OCI-LY7 (cell line): ENCODE results near the gene NPHS1. TPM values are rescaled to one million over a fixed set of nuclear protein-coding genes. Genes with fewer than 3 reads are reported as not detected.

Source experiments
- BruUV-seq: library from RNA; stranded (reverse); fragments of 400-500 nt; replicated peaks from 2 replicates; lab custom pipeline; 2021; lab: Mats Ljungman, UMichigan
- CTCF ChIA-PET: fragments of 300-600 bp; sonication (Branson Sonifier 250); formaldehyde crosslinking; loops from one replicate; lab custom pipeline; 2022; ENCODE audit warnings: antibody characterized with exemption; ENCODE audit not compliant: unreplicated experiment; lab: Charles Lee
- POLR2A ChIA-PET: fragments of 300-600 bp; sonication (Branson Sonifier 250); formaldehyde crosslinking; loops from one replicate; lab custom pipeline; 2022; ENCODE audit warnings: antibody characterized with exemption; lab: Charles Lee
- DNase-seq: peaks from one replicate; pipeline ENCODE4 v3.0.0-alpha.2; 2015; ENCODE audit warnings: low spot score
- H2AFZ ChIP-seq: fragments of 200-600 bp; sonication (generic), shearing (Covaris generic); 2 replicates; pipeline ENCODE4 v1.6.1; 2014; ENCODE audit warnings: mild to moderate bottlenecking, antibody characterized with exemption, low read length, moderate library complexity
- H3K27ac ChIP-seq: fragments of 200-600 bp; sonication (generic); 2 replicates; pipeline ENCODE4 v1.5.1; 2014; ENCODE audit warnings: mixed run types, low read depth, mild to moderate bottlenecking, moderate library complexity, low read length, inconsistent platforms; ENCODE audit not compliant: poor library complexity, severe bottlenecking
- H3K36me3 ChIP-seq: fragments of 200-600 bp; sonication (generic); 2 replicates; pipeline ENCODE4 v1.6.1; 2014; ENCODE audit warnings: mild to moderate bottlenecking, antibody characterized with exemption, low read length, moderate library complexity, mixed read lengths; ENCODE audit not compliant: insufficient read depth
- H3K4me1 ChIP-seq: fragments of 200-600 bp; sonication (generic); 2 replicates; pipeline ENCODE4 v1.5.1; 2014; ENCODE audit warnings: mild to moderate bottlenecking, low read length; ENCODE audit not compliant: insufficient read depth, poor library complexity, severe bottlenecking
- H3K4me2 ChIP-seq: fragments of 200-600 bp; sonication (generic); 2 replicates; pipeline ENCODE4 v1.6.1; 2014; ENCODE audit warnings: mild to moderate bottlenecking, low read length
- H3K4me3 ChIP-seq: fragments of 200-600 bp; sonication (generic); 2 replicates; pipeline ENCODE4 v1.5.1; 2014; ENCODE audit warnings: mild to moderate bottlenecking, low read depth, low read length; ENCODE audit not compliant: poor library complexity, severe bottlenecking
- H3K79me2 ChIP-seq: fragments of 200-600 bp; sonication (generic); 2 replicates; pipeline ENCODE4 v1.6.1; 2016; ENCODE audit warnings: low read depth, mild to moderate bottlenecking, low read length, moderate library complexity, mixed read lengths; ENCODE audit not compliant: insufficient read depth
- H3K9me2 ChIP-seq: fragments of 200-600 bp; sonication (generic); 2 replicates; pipeline ENCODE4 v1.6.1; 2016; ENCODE audit warnings: mild to moderate bottlenecking, low read length, mixed read lengths; ENCODE audit not compliant: insufficient read depth
- H3K9me3 ChIP-seq: fragments of 200-600 bp; sonication (generic); 2 replicates; pipeline ENCODE4 v1.6.1; 2014; ENCODE audit warnings: mild to moderate bottlenecking, mixed run types, low read length, mixed read lengths
- H4K20me1 ChIP-seq: fragments of 200-600 bp; sonication (generic); 2 replicates; pipeline ENCODE4 v1.6.1; 2014; ENCODE audit warnings: mild to moderate bottlenecking, antibody characterized with exemption, low read length, moderate library complexity, mixed read lengths; ENCODE audit not compliant: insufficient read depth
- EZH2phosphoT487 ChIP-seq: fragments of 200-600 bp; sonication (generic); IDR thresholded peaks from 2 replicates; pipeline ENCODE4 v1.6.1; 2018; ENCODE audit warnings: low read depth, borderline replicate concordance, mild to moderate bottlenecking, mixed run types, antibody characterized with exemption, low read length, moderate library complexity, mixed read lengths
- intact Hi-C: fragments of 100-400 bp; cut with micrococcal nuclease; formaldehyde crosslinking; loops from one replicate; pipeline ENCODE4 v1.10.0; 2022; ENCODE audit not compliant: unreplicated experiment
- total RNA-seq, 2 experiments: library from RNA; depleted of rRNA in 1 of 2; stranded (reverse); fragments of >200 nt in 1 of 2; shearing (Covaris generic) in 1 of 2; gene quantifications; 2 replicates each; pipeline ENCODE4 v1.2.3, GENCODE V29; 2014 to 2022
- TF ChIP-seq, protein P1 (sequence below): fragments of 200-600 bp; sonication (generic); conservative IDR thresholded peaks from 2 replicates; pipeline ENCODE4 v1.5.1; 2014; ENCODE audit warnings: mild to moderate bottlenecking, antibody characterized with exemption, low read length, moderate library complexity, mixed read lengths

NPHS1 gene
- total RNA-seq, 2 experiments from 2014 or later = not detected

DNA sequence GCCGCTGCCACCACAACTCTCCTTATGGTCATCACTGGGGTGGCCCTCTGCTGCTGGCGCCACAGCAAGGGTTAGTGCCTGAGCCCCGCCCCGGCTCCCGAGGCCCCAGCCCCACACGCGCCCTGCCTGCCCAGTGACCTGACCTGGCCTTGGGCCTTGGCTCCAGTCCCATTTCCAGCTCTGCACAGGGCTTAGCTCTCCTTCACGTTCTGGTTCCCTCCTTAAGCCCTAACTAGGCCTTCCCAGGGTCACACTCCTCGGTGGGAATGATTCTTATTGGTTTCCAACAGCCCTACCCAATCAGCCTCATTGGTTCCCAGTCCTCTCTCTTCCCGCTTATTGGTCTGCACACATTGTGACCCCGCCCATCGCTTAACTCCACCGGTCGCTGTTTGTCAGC is 10.2 kb upstream of the NPHS1 start:
- Histone ChIP-seq H3K4me1 (peaks cover under 1% of the 10 kb centered on the region), H4K20me1 (no peaks in the 10 kb centered on the region), H3K4me3 (no peak overlapping the region), H3K79me2 (no peaks in the 10 kb centered on the region), H3K9me3 (no peaks in the 10 kb centered on the region), H2AFZ (no peak overlapping the region), H3K9me2 (no peaks in the 10 kb centered on the region), H3K27ac (no peak overlapping the region), H3K4me2 (no peak overlapping the region), H3K36me3 (no peaks in the 10 kb centered on the region)
- intact Hi-C loops = no loop called here
- no TSS peak for BruUV-seq
- DNase-seq = no peak
- POLR2A ChIA-PET = interaction anchor here (0.7 kb wide), 1 partner anchor 175 kb away, joined by 5 read pairs; no protein-coding TSS in a partner anchor
- TF ChIP-seq, protein P1, sequence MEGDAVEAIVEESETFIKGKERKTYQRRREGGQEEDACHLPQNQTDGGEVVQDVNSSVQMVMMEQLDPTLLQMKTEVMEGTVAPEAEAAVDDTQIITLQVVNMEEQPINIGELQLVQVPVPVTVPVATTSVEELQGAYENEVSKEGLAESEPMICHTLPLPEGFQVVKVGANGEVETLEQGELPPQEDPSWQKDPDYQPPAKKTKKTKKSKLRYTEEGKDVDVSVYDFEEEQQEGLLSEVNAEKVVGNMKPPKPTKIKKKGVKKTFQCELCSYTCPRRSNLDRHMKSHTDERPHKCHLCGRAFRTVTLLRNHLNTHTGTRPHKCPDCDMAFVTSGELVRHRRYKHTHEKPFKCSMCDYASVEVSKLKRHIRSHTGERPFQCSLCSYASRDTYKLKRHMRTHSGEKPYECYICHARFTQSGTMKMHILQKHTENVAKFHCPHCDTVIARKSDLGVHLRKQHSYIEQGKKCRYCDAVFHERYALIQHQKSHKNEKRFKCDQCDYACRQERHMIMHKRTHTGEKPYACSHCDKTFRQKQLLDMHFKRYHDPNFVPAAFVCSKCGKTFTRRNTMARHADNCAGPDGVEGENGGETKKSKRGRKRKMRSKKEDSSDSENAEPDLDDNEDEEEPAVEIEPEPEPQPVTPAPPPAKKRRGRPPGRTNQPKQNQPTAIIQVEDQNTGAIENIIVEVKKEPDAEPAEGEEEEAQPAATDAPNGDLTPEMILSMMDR = no peak
- TF ChIP-seq EZH2phosphoT487 = no peak
- CTCF ChIA-PET = no interaction called here

DNA sequence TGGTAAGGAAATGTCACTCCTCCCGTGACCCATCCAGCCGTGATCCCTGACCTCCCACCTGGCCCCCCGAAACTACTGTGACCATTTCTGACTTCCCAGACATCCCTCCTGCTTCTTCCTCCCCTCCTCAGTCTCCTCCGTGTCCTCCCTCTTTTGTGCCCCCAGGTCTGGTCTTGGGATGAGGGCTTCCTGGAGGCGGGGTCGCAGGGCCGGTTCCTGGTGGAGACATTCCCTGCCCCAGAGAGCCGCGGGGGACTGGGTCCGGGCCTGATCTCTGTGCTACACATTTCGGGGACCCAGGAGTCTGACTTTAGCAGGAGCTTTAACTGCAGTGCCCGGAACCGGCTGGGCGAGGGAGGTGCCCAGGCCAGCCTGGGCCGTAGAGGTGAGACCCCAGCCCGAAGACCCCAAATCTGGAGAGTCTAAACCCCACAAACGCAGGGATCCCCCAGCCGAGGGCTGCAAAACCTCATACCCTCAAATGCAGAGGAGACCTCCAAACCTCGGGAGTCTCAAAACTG is 9.4 kb upstream of the NPHS1 start:
- Histone ChIP-seq H3K4me2 (no peak overlapping the region), H3K36me3 (no peaks in the 10 kb centered on the region), H3K27ac (no peak overlapping the region), H4K20me1 (no peaks in the 10 kb centered on the region), H3K79me2 (no peaks in the 10 kb centered on the region), H3K9me2 (no peaks in the 10 kb centered on the region), H3K4me3 (no peak overlapping the region), H3K9me3 (no peaks in the 10 kb centered on the region), H3K4me1 (peaks cover 9% of the 10 kb centered on the region), H2AFZ (no peak overlapping the region)
- POLR2A ChIA-PET = no interaction called here
- intact Hi-C loops = no loop called here
- no peak for DNase-seq
- CTCF ChIA-PET = no interaction called here
- no TSS peak for BruUV-seq
- no peak for TF ChIP-seq EZH2phosphoT487
- TF ChIP-seq, protein P1 = no peak

DNA sequence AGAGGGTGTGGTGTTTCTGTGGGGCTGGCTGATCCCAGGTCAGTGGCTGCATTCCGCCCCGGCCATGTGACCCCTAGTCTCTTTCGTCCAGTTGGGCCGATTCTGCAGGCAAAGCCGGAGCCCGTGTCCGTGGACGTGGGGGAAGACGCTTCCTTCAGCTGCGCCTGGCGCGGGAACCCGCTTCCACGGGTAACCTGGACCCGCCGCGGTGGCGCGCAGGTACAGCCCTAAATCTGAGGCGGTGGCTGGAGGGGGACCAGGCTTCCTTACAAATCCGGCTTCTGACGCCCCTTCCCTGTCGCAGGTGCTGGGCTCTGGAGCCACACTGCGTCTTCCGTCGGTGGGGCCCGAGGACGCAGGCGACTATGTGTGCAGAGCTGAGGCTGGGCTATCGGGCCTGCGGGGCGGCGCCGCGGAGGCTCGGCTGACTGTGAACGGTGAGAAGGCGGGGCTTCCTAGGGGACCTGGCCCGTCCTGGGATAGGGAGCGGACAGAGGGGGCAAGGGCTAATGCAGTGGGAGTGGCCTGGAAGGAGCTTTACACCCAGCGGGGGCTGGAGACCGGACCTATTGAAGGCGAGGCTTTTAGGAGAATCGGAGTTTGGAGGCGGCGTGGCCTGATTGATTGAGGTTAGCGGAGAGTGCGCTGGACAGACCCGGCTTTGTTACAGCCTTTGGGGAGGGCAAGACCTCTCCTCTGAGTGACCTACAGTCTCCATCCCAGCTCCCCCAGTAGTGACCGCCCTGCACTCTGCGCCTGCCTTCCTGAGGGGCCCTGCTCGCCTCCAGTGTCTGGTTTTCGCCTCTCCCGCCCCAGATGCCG is 8.7 kb upstream of the NPHS1 start:
- POLR2A ChIA-PET = no interaction called here
- intact Hi-C loops = no loop called here
- no peak overlapping the region for H3K4me2 ChIP-seq
- H4K20me1 ChIP-seq = no peaks in the 10 kb centered on the region
- DNase-seq = no peak
- H3K27ac ChIP-seq = no peak overlapping the region
- no peak overlapping the region for H2AFZ ChIP-seq
- TF ChIP-seq, protein P1 = no peak
- no peak for TF ChIP-seq EZH2phosphoT487
- H3K4me1 ChIP-seq = peaks cover 16% of the 10 kb centered on the region
- CTCF ChIA-PET = no interaction called here
- H3K36me3 ChIP-seq = no peaks in the 10 kb centered on the region
- no peaks in the 10 kb centered on the region for H3K79me2 ChIP-seq
- H3K4me3 ChIP-seq = no peak overlapping the region
- H3K9me2 ChIP-seq = no peaks in the 10 kb centered on the region
- BruUV-seq = no TSS peak
- no peaks in the 10 kb centered on the region for H3K9me3 ChIP-seq
